H1 (cell line): ENCODE data around the gene USP12. TPM values are rescaled to one million over a fixed set of nuclear protein-coding genes. Genes with fewer than 3 reads are reported as not detected.

Source experiments
- CHD1 ChIP-seq: IDR thresholded peaks from 2 replicates; pipeline ENCODE4 v1.6.1; 2012; ENCODE audit warnings: low read depth, low read length, improper control_type of control experiment
- MAFK ChIP-seq: IDR thresholded peaks from 2 replicates; pipeline ENCODE4 v1.6.1; 2012; ENCODE audit warnings: low read depth, mild to moderate bottlenecking, improper control_type of control experiment, low read length
- PHF8 ChIP-seq: fragments of 200-600 bp; sonication (generic); conservative IDR thresholded peaks from 2 replicates; pipeline ENCODE4 v1.7.1; 2012; ENCODE audit warnings: low read depth, mild to moderate bottlenecking, inconsistent platforms, low read length, moderate library complexity
- RBBP5 ChIP-seq: IDR thresholded peaks from 2 replicates; pipeline ENCODE4 v1.7.1; 2012; ENCODE audit warnings: low read depth, mild to moderate bottlenecking, inconsistent platforms, low read length, moderate library complexity, borderline replicate concordance
- TBP ChIP-seq: IDR thresholded peaks from 2 replicates; pipeline ENCODE4 v1.6.1; 2011; ENCODE audit warnings: low read depth, low read length, improper control_type of control experiment
- TCF12 ChIP-seq: IDR thresholded peaks from 2 replicates; pipeline ENCODE4 v1.6.1; 2011; ENCODE audit warnings: low read depth, mild to moderate bottlenecking, low read length
- polyA plus RNA-seq, 7 experiments: library from polyadenylated mRNA; depleted of rRNA in 3 of 7; stranded (reverse) in 5 of 7; unstranded in 2 of 7; fragments of >200 nt in 5 of 7; fragments of 200-250 nt in 2 of 7; gene quantifications; 1 replicate in 5 of 7; 2 replicates in 1 of 7; 4 replicates in 1 of 7; pipeline versions ENCODE4 v1.2.1 to v1.2.3, GENCODE V29; 2011 to 2013; ENCODE audit warnings: missing spikeins in 2 of 7, mixed read lengths in 2 of 7
- total RNA-seq: library from RNA; stranded (reverse); fragmentation: NEBNext Ultra II Directional; extraction: Animal tissue kit (Norgen Biotek cat#: 25700); gene quantifications from 2 replicates; pipeline ENCODE4 v1.2.1, GENCODE V29; 2021

USP12 gene
- total and polyA plus RNA-seq, 2 of the 8 experiments (the other 6 are each of a cell fraction or from before 2014, with no cell fraction given), result 4.0 to 30.0 TPM

DNA sequence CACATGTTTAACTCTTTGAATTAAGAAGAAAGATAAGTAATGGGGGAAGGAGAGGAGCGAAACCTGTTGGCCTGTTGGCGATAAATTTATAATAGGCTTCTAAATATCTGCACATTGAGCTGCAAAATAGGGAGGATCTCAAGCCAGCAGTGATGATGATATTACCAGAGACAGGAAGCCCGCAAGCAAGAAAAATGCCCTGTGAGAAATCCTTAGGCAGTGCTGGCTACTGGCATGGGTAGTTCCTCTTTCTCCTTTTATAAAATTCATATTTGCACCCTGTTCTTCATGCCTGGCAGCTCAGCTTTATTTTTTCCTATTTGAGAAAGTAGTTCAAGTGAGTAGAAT lies 858 bp upstream of the USP12 start (continued):
- no peak for TF ChIP-seq RBBP5
- no peak for TF ChIP-seq MAFK
- no peak for TF ChIP-seq PHF8
- TF ChIP-seq TBP, result no peak
- no peak for TF ChIP-seq TCF12
- no peak for TF ChIP-seq CHD1
- TF ChIP-seq, all 59 proteins: peak for 0
